Transverse colon (tissue), 4 donors: Measurements from ENCODE around the gene FGF22.

Experiments used
- CTCF ChIP-seq, 5 experiments: fragments of 200-600 bp in 3 of 5; fragments of 450-650 bp in 2 of 5; sonication (generic) in 3 of 5; IDR thresholded peaks; 1 replicate in 2 of 5; 2 replicates in 3 of 5; pipeline ENCODE4 v1.5.1; 2016 to 2017; ENCODE audit warnings: antibody characterized with exemption in 5 of 5, inconsistent platforms in 3 of 5, mild to moderate bottlenecking in 2 of 5, moderate library complexity in 1 of 5
- EP300 ChIP-seq: sonication (generic); formaldehyde crosslinking; IDR thresholded peaks from one replicate; pipeline ENCODE4 v1.6.1; 2017; ENCODE audit warnings: antibody characterized with exemption, low read depth
- POLR2A ChIP-seq: fragments of 450-650 bp; IDR thresholded peaks from one replicate; pipeline ENCODE4 v1.6.1; 2016; ENCODE audit warnings: antibody characterized with exemption, mild to moderate bottlenecking, moderate library complexity
- POLR2AphosphoS5 ChIP-seq, 3 donors: sonication (generic); formaldehyde crosslinking; IDR thresholded peaks; one replicate each; pipeline ENCODE4 v1.6.1; 2016; ENCODE audit warnings: antibody characterized with exemption in 3 of 3

GRCh38 chr19:651991-652390 lies 12.3 kb downstream of the FGF22 start:
- no peak for TF ChIP-seq POLR2AphosphoS5 (IDR thresholded peaks at IDR 0.05)
- no peak for TF ChIP-seq POLR2A
- TF ChIP-seq CTCF (IDR thresholded peaks at IDR 0.05), result no peak
- no peak for TF ChIP-seq EP300
